Gastrocnemius medialis (tissue), 4 donors: Measurements from ENCODE around the gene SYT14. TPM values are rescaled to one million over a fixed set of nuclear protein-coding genes. Genes with fewer than 3 reads are reported as not detected.
"Not testable (repeated sequence)": the region's sequence is repeated elsewhere in the genome, so short reads cannot be mapped to it uniquely, and the experiment has no call there.

ENCODE experiments used
- ATAC-seq, 2 donors: fragments of 150-250 bp; one replicate each; pipeline ENCODE4 v1.9.1; 2016
- DNase-seq, 2 donors: peaks; one replicate each; pipeline ENCODE4 v3.0.0-alpha.2; 2019
- H3K27ac ChIP-seq, 4 donors: fragments of 200-600 bp; sonication (generic); 1 replicate in 1 of 4; 2 replicates in 3 of 4; pipeline ENCODE4 v1.5.1; 2016 to 2018; ENCODE audit warnings: mild to moderate bottlenecking in 2 of 4, moderate library complexity in 1 of 4
- H3K27me3 ChIP-seq, 3 donors: fragments of 200-600 bp; sonication (generic) in 2 of 3; 1 replicate in 1 of 3; 2 replicates in 2 of 3; pipeline versions ENCODE4 v1.5.1 to v1.6.0; 2016 to 2019; ENCODE audit warnings: mild to moderate bottlenecking in 1 of 3, moderate library complexity in 1 of 3
- H3K36me3 ChIP-seq, 2 donors: fragments of 200-600 bp; sonication (generic) in 1 of 2; one replicate each; pipeline ENCODE4 v1.5.1; 2017 to 2018
- H3K4me1 ChIP-seq, 2 donors: fragments of 200-600 bp; sonication (generic) in 1 of 2; one replicate each; pipeline ENCODE4 v1.5.1; 2016 to 2017; ENCODE audit warnings: mild to moderate bottlenecking in 2 of 2
- H3K4me3 ChIP-seq, 4 donors: fragments of 200-600 bp; sonication (generic) in 3 of 4; 1 replicate in 1 of 4; 2 replicates in 3 of 4; pipeline ENCODE4 v1.5.1; 2016 to 2019; ENCODE audit warnings: mild to moderate bottlenecking in 2 of 4
- H3K9me3 ChIP-seq, 3 donors: fragments of 200-600 bp; sonication (generic) in 2 of 3; 1 replicate in 1 of 3; 2 replicates in 2 of 3; pipeline ENCODE4 v1.5.1; 2016 to 2019
- CTCF ChIP-seq, 5 experiments: fragments of 450-650 bp in 3 of 5; fragments of 200-600 bp in 2 of 5; sonication (generic) in 2 of 5; IDR thresholded peaks in 4 of 5; conservative IDR thresholded peaks in 1 of 5; 1 replicate in 4 of 5; 2 replicates in 1 of 5; pipeline ENCODE4 v1.5.1; 2016 to 2019; ENCODE audit warnings: antibody characterized with exemption in 5 of 5, mild to moderate bottlenecking in 3 of 5, moderate library complexity in 3 of 5
- POLR2A ChIP-seq, 2 donors: fragments of 450-650 bp; IDR thresholded peaks; one replicate each; pipeline ENCODE4 v1.6.1; 2017; ENCODE audit warnings: antibody characterized with exemption in 2 of 2, mild to moderate bottlenecking in 2 of 2, moderate library complexity in 2 of 2
- in situ Hi-C, 4 donors: fragments of 200-750 bp; cut with MboI; loops; one replicate each; pipeline versions ENCODE4 v1.15.0 to v1.8.0; 2017; ENCODE audit warnings: low sequenced_read_pairs in 4 of 4
- intact Hi-C: fragments of 100-400 bp; cut with DNase I; formaldehyde crosslinking; loops from one replicate; pipeline ENCODE4 v1.15.1; 2023; ENCODE audit warnings: low total_unique reads
- total RNA-seq, 4 donors: library from RNA; depleted of rRNA; stranded (reverse); fragments of >200 nt; gene quantifications; one replicate each; pipeline versions ENCODE4 v1.1.0 to v1.2.3, GENCODE V29; 2016

The SYT14 gene
- total RNA-seq, 4 donors from 2014 or later = 0.05 to 1.1 (median 0.11) TPM; not detected in 1

- Histone ChIP-seq H3K27me3 (no peaks in the 10 kb centered on the region), H3K4me1 (no peaks in the 10 kb centered on the region), H3K9me3 (no peaks in the 10 kb centered on the region), H3K27ac (no peak overlapping the region), H3K36me3 (no peaks in the 10 kb centered on the region), H3K4me3 (no peak overlapping the region)
- DNase-seq (no peak), ATAC-seq (no peak)
- in situ Hi-C loops (no loop called here), intact Hi-C loops (no loop called here)
- TF ChIP-seq POLR2A (IDR thresholded peaks at IDR 0.05) (no peak), CTCF (IDR thresholded peaks at IDR 0.05 in 4 of 5, conservative IDR thresholded peaks at IDR 0.05 in 1 of 5) (no peak)
Observed at GRCh38 chr1:209901211-209901610, 36.8 kb upstream of the SYT14 start.

GRCh38 chr1:209904774-209905173, 33.2 kb upstream of the SYT14 start:
- H3K4me1 ChIP-seq, H3K36me3 ChIP-seq, H3K27ac ChIP-seq, H3K27me3 ChIP-seq, ATAC-seq, intact Hi-C loops, DNase-seq, in situ Hi-C loops, H3K9me3 ChIP-seq, H3K4me3 ChIP-seq: not testable (repeated sequence)

- Histone ChIP-seq H3K9me3 (no peaks in the 10 kb centered on the region), H3K4me3 (no peak overlapping the region), H3K36me3 (no peaks in the 10 kb centered on the region), H3K4me1 (no peaks in the 10 kb centered on the region), H3K27me3 (no peaks in the 10 kb centered on the region), H3K27ac (no peak overlapping the region)
- ATAC-seq (no peak), DNase-seq (no peak)
- intact Hi-C loops = no loop called here
- in situ Hi-C loops = no loop called here
- TF ChIP-seq CTCF (IDR thresholded peaks at IDR 0.05 in 4 of 5, conservative IDR thresholded peaks at IDR 0.05 in 1 of 5) (no peak), POLR2A (IDR thresholded peaks at IDR 0.05) (no peak)
Observed at GRCh38 chr1:209911746-209912145, 26.3 kb upstream of the SYT14 start.

- intact Hi-C loops = no loop called here
- in situ Hi-C loops = no loop called here
- no peaks in the 10 kb centered on the region for H3K36me3 ChIP-seq
Observed at GRCh38 chr1:209912306-209912705, 25.7 kb upstream of the SYT14 start.

GRCh38 chr1:209919637-209920036, 18.4 kb upstream of the SYT14 start:
- H3K4me3 ChIP-seq, H3K36me3 ChIP-seq, in situ Hi-C loops, H3K27me3 ChIP-seq, H3K4me1 ChIP-seq, H3K27ac ChIP-seq, ATAC-seq, H3K9me3 ChIP-seq, intact Hi-C loops, DNase-seq: not testable (repeated sequence)

More at GRCh38 chr1:209912306-209912705, 25.7 kb upstream of the SYT14 start:
- H3K27me3 ChIP-seq = no peaks in the 10 kb centered on the region
- no peaks in the 10 kb centered on the region for H3K4me1 ChIP-seq
- DNase-seq (no peak), ATAC-seq (no peak)
- TF ChIP-seq POLR2A (IDR thresholded peaks at IDR 0.05) (no peak), CTCF (IDR thresholded peaks at IDR 0.05 in 4 of 5, conservative IDR thresholded peaks at IDR 0.05 in 1 of 5) (no peak)
- no peak overlapping the region for H3K27ac ChIP-seq
- H3K4me3 ChIP-seq = no peak overlapping the region
- no peaks in the 10 kb centered on the region for H3K9me3 ChIP-seq

GRCh38 chr1:209920844-209921243, 17.2 kb upstream of the SYT14 start:
- TF ChIP-seq CTCF (IDR thresholded peaks at IDR 0.05 in 4 of 5, conservative IDR thresholded peaks at IDR 0.05 in 1 of 5) = no peak
- no peak for TF ChIP-seq POLR2A (IDR thresholded peaks at IDR 0.05)
- no peak for DNase-seq
- Histone ChIP-seq H3K4me3 (no peak overlapping the region), H3K36me3 (no peaks in the 10 kb centered on the region), H3K4me1 (no peaks in the 10 kb centered on the region), H3K27me3 (no peaks in the 10 kb centered on the region), H3K9me3 (no peaks in the 10 kb centered on the region), H3K27ac (no peak overlapping the region)
- ATAC-seq = no peak
- in situ Hi-C loops (no loop called here), intact Hi-C loops (no loop called here)
